NCI-H345 treated with DMSO at 0.1 percent for 48 hours (cell line): ENCODE data around the gene CDK17.

Experiments used
- DNase-seq: peaks from one replicate; lab custom pipeline; 2025; ENCODE audit not compliant: unreplicated experiment; lab: John Stamatoyannopoulos, UW

The CDK17 gene

GRCh38 chr12:96241846-96242256 is 158.4 kb downstream of the CDK17 start:
- DNase-seq, result no peak

- no peak for DNase-seq
Measured at GRCh38 chr12:96241431-96241830, 158.8 kb downstream of the CDK17 start.

GRCh38 chr12:96240656-96241055 is 159.6 kb downstream of the CDK17 start:
- DNase-seq, result no peak

GRCh38 chr12:96239711-96240635 is 160.3 kb downstream of the CDK17 start:
- no peak for DNase-seq

GRCh38 chr12:96238336-96239047 is 161.7 kb downstream of the CDK17 start:
- no peak for DNase-seq

- no peak for DNase-seq
Measured at GRCh38 chr12:96237465-96238077, 162.7 kb downstream of the CDK17 start.

GRCh38 chr12:96237035-96237434 is 163.2 kb downstream of the CDK17 start:
- no peak for DNase-seq

- DNase-seq, result no peak
Measured at GRCh38 chr12:96236221-96236822, 163.9 kb downstream of the CDK17 start.

- DNase-seq, result no peak
Measured at GRCh38 chr12:96235484-96235826, 164.8 kb downstream of the CDK17 start.

- DNase-seq, result no peak
Measured at GRCh38 chr12:96234591-96235483, 165.4 kb downstream of the CDK17 start.

GRCh38 chr12:96233939-96234461 is 166.2 kb downstream of the CDK17 start:
- DNase-seq, result no peak

- no peak for DNase-seq
Measured at GRCh38 chr12:96233168-96233567, 167.1 kb downstream of the CDK17 start.

- DNase-seq, result no peak
Measured at GRCh38 chr12:96230646-96231045, 169.6 kb downstream of the CDK17 start.

GRCh38 chr12:96228566-96229248 is 171.5 kb downstream of the CDK17 start:
- no peak for DNase-seq
